DND-41 (cell line): ENCODE results near the gene GCN1.

Source experiments
- ATAC-seq: fragments of 200-7000 bp; cut with Tn5 transposase; 3 replicates; pipeline ENCODE4 v1.9.1; 2021; ENCODE audit warnings: low read depth; ENCODE audit not compliant: insufficient read depth
- DNase-seq: peaks from one replicate; pipeline ENCODE4 v3.0.0-alpha.2; 2020
- H2AFZ ChIP-seq: 2 replicates; pipeline ENCODE4 v1.6.0; 2012; ENCODE audit warnings: low read depth, low read length
- H3K27ac ChIP-seq: 2 replicates; pipeline ENCODE4 v1.5.1; 2012; ENCODE audit warnings: low read length, inconsistent platforms
- H3K27me3 ChIP-seq: fragments of 200-600 bp; sonication (generic); 2 replicates; pipeline ENCODE4 v1.6.0; 2012; ENCODE audit warnings: low read length, mild to moderate bottlenecking, inconsistent platforms; ENCODE audit not compliant: insufficient read depth, poor library complexity
- H3K36me3 ChIP-seq: 2 replicates; pipeline ENCODE4 v1.5.1; 2012; ENCODE audit warnings: low read length, inconsistent platforms; ENCODE audit not compliant: insufficient read depth
- H3K4me1 ChIP-seq: 2 replicates; pipeline ENCODE4 v1.5.1; 2012; ENCODE audit warnings: mild to moderate bottlenecking, low read length; ENCODE audit not compliant: insufficient read depth
- H3K4me2 ChIP-seq: 2 replicates; pipeline ENCODE4 v1.6.0; 2012; ENCODE audit warnings: mild to moderate bottlenecking, moderate library complexity, low read length, inconsistent platforms; ENCODE audit not compliant: insufficient read depth
- H3K4me3 ChIP-seq, 2 experiments: fragments of 200-600 bp in 1 of 2; shearing (Covaris generic) in 1 of 2; 2 replicates each; pipeline ENCODE4 v1.5.1; 2012 to 2016; ENCODE audit warnings: inconsistent platforms in 2 of 2, low read length in 2 of 2, mild to moderate bottlenecking in 2 of 2, low read depth in 1 of 2, moderate library complexity in 1 of 2
- H3K79me2 ChIP-seq: 2 replicates; pipeline ENCODE4 v1.6.0; 2012; ENCODE audit warnings: low read length, inconsistent platforms; ENCODE audit not compliant: insufficient read depth
- H3K9ac ChIP-seq: 2 replicates; pipeline ENCODE4 v1.6.0; 2012; ENCODE audit warnings: low read depth, mild to moderate bottlenecking, inconsistent platforms, low read length, moderate library complexity
- H3K9me3 ChIP-seq: 2 replicates; pipeline ENCODE4 v1.5.1; 2012; ENCODE audit warnings: low read length, moderate library complexity, mild to moderate bottlenecking, inconsistent platforms; ENCODE audit not compliant: insufficient read depth, severe bottlenecking
- H4K20me1 ChIP-seq: 2 replicates; pipeline ENCODE4 v1.6.0; 2012; ENCODE audit warnings: low read length; ENCODE audit not compliant: insufficient read depth
- EZH2 ChIP-seq: IDR thresholded peaks from 3 replicates; pipeline ENCODE4 v1.6.1; 2012; ENCODE audit warnings: borderline replicate concordance, low read depth, mild to moderate bottlenecking, moderate library complexity, low read length, inconsistent platforms; ENCODE audit not compliant: severe bottlenecking
- TF ChIP-seq, protein P1 (sequence below): IDR thresholded peaks from 2 replicates; pipeline ENCODE4 v1.5.1; 2012; ENCODE audit warnings: borderline replicate concordance, low read length, moderate library complexity, mild to moderate bottlenecking; ENCODE audit not compliant: poor library complexity, severe bottlenecking; ENCODE audit errors: extremely low read depth

Gene GCN1

DNA sequence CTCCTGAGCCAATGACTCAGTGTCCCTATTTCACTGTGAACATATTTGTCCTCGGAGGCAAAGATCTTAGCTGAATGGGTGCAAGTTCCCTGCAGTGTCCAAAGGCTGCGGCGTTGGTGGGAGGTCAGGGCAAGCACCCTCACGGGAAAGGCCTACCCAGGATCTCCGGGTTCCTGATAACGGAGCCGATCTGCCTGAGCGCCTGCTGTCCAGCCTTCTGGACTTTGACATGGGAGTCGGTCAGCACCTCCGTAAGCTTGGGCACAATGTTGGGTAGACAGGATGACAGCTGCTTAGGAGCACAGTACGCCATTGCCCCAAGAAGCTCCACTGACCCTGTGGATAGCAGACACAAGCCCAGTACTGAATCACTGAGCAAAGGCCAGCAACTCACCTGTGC is 46.5 kb downstream of the GCN1 start:
- Histone ChIP-seq H3K27ac (no peak overlapping the region), H3K36me3 (peaks cover 88% of the 10 kb centered on the region), H3K4me1 (no peaks in the 10 kb centered on the region), H2AFZ (no peak overlapping the region), H3K4me3 (no peak overlapping the region), H3K79me2 (no peaks in the 10 kb centered on the region), H3K4me2 (no peak overlapping the region), H4K20me1 (peaks cover 7% of the 10 kb centered on the region; the same call in 1 of the 2 replicates), H3K27me3 (no peaks in the 10 kb centered on the region), H3K9ac (no peak overlapping the region), H3K9me3 (no peaks in the 10 kb centered on the region)
- TF ChIP-seq, protein P1, sequence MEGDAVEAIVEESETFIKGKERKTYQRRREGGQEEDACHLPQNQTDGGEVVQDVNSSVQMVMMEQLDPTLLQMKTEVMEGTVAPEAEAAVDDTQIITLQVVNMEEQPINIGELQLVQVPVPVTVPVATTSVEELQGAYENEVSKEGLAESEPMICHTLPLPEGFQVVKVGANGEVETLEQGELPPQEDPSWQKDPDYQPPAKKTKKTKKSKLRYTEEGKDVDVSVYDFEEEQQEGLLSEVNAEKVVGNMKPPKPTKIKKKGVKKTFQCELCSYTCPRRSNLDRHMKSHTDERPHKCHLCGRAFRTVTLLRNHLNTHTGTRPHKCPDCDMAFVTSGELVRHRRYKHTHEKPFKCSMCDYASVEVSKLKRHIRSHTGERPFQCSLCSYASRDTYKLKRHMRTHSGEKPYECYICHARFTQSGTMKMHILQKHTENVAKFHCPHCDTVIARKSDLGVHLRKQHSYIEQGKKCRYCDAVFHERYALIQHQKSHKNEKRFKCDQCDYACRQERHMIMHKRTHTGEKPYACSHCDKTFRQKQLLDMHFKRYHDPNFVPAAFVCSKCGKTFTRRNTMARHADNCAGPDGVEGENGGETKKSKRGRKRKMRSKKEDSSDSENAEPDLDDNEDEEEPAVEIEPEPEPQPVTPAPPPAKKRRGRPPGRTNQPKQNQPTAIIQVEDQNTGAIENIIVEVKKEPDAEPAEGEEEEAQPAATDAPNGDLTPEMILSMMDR: no peak
- TF ChIP-seq EZH2: no peak
- ATAC-seq (no peak), DNase-seq (no peak)

DNA sequence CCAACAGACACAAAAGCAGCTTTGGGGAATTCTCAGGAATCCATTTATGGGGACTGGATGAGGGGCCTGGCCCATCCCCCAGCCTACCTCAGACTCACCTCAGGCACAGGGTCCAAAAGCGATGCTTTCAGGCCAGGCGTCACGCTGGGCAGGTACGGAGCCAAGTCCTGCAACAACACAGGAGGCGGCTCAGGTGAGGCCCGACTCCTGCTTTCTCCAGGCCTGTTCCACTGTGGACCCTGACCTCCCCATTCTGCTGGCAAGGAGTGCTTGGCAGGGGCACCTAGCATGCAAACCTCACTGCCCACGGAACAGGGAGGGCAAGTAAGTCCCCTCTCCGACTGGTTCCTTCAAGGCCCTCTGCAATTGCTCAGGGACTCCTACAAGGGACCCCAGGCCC is 49.4 kb downstream of the GCN1 start:
- H3K4me1 ChIP-seq: no peaks in the 10 kb centered on the region
- no peak overlapping the region for H3K9ac ChIP-seq
- DNase-seq (no peak), ATAC-seq (no peak)
- TF ChIP-seq EZH2: no peak
- TF ChIP-seq, protein P1: no peak
- H3K27me3 ChIP-seq: no peaks in the 10 kb centered on the region
- no peak overlapping the region for H3K4me2 ChIP-seq
- H3K27ac ChIP-seq: no peak overlapping the region
- peaks cover 94% of the 10 kb centered on the region for H3K36me3 ChIP-seq
- H3K9me3 ChIP-seq: no peaks in the 10 kb centered on the region
- no peak overlapping the region for H2AFZ ChIP-seq
- no peak overlapping the region for H3K4me3 ChIP-seq
- peaks cover 11% of the 10 kb centered on the region for H4K20me1 ChIP-seq
- no peaks in the 10 kb centered on the region for H3K79me2 ChIP-seq

DNA sequence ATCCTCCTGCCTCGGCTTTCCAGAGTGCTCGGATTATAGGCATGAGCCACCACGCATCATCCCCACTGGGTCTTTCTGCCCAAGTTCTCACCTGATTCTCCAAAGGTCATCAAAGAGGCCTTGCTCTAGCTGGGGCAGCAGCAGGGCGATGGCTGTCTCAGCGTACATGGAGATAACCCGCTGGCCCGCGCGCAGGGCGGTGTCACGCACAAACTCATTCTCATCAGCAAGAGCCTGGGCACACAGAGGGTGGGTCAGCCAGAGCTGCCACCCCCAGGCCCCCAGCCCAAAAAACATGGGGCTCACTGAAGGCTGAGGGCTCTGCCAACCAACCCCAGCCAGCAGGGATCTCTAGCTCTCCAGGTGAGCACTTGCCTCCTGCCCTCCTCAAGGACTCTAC is 50.3 kb downstream of the GCN1 start:
- no peak overlapping the region for H3K9ac ChIP-seq
- no peak overlapping the region for H3K4me3 ChIP-seq
- H4K20me1 ChIP-seq: peaks cover 8% of the 10 kb centered on the region
- no peaks in the 10 kb centered on the region for H3K9me3 ChIP-seq
- ATAC-seq (no peak), DNase-seq (no peak)
- no peaks in the 10 kb centered on the region for H3K27me3 ChIP-seq
- H3K4me2 ChIP-seq: no peak overlapping the region
- H3K4me1 ChIP-seq: no peaks in the 10 kb centered on the region
- TF ChIP-seq EZH2: no peak
- TF ChIP-seq, protein P1: no peak
- no peak overlapping the region for H2AFZ ChIP-seq
- H3K36me3 ChIP-seq: peaks cover 94% of the 10 kb centered on the region
- H3K27ac ChIP-seq: no peak overlapping the region
- H3K79me2 ChIP-seq: no peaks in the 10 kb centered on the region
